Mononuclear cell (primary cell): ENCODE data around the gene SWSAP1. TPM values are rescaled to one million over a fixed set of nuclear protein-coding genes. Genes with fewer than 3 reads are reported as not detected.

Source experiments
- H3K27me3 ChIP-seq: 2 replicates; pipeline ENCODE4 v1.6.0; 2011; ENCODE audit warnings: low read length, control low read depth; ENCODE audit not compliant: insufficient read depth
- H3K4me1 ChIP-seq: 2 replicates; pipeline ENCODE4 v1.5.1; 2011; ENCODE audit warnings: mild to moderate bottlenecking, low read length, control low read depth; ENCODE audit not compliant: insufficient read depth
- H3K4me3 ChIP-seq: 2 replicates; pipeline ENCODE4 v1.5.1; 2011; ENCODE audit warnings: mild to moderate bottlenecking, low read length, moderate library complexity
- H3K9me3 ChIP-seq: 2 replicates; pipeline ENCODE4 v1.5.1; 2011; ENCODE audit warnings: low read depth, mild to moderate bottlenecking, control low read depth, low read length
- total RNA-seq: library from RNA; depleted of rRNA; stranded (reverse); fragments of >200 nt; gene quantifications from one replicate; pipeline ENCODE4 v1.2.3, GENCODE V29; 2012

SWSAP1 gene
- total RNA-seq, 1 donor = 0.94 TPM

- Histone ChIP-seq H3K4me3 (peak overlapping the region; percentile 54), H3K27me3 (peaks cover 3% of the 10 kb centered on the region), H3K9me3 (no peaks in the 10 kb centered on the region), H3K4me1 (peaks cover 75% of the 10 kb centered on the region)
Measured at GRCh38 chr19:11380653-11381537, 6.4 kb downstream of the SWSAP1 start.

- peaks cover 3% of the 10 kb centered on the region for H3K27me3 ChIP-seq
- peak overlapping the region; percentile 32 for H3K4me3 ChIP-seq
- no peaks in the 10 kb centered on the region for H3K9me3 ChIP-seq
- H3K4me1 ChIP-seq = peaks cover 67% of the 10 kb centered on the region
Measured at GRCh38 chr19:11382898-11383705, 8.6 kb downstream of the SWSAP1 start.

GRCh38 chr19:11383706-11384048, 9.2 kb downstream of the SWSAP1 start:
- Histone ChIP-seq H3K4me3 (peak overlapping the region; percentile 18), H3K27me3 (peaks cover 3% of the 10 kb centered on the region), H3K4me1 (peaks cover 66% of the 10 kb centered on the region), H3K9me3 (no peaks in the 10 kb centered on the region)

- Histone ChIP-seq H3K27me3 (peaks cover 3% of the 10 kb centered on the region), H3K4me3 (no peak overlapping the region), H3K9me3 (no peaks in the 10 kb centered on the region), H3K4me1 (peaks cover 61% of the 10 kb centered on the region)
Measured at GRCh38 chr19:11384778-11385129, 10.3 kb downstream of the SWSAP1 start.

- Histone ChIP-seq H3K4me1 (peaks cover 36% of the 10 kb centered on the region), H3K4me3 (no peak overlapping the region)
Measured at GRCh38 chr19:11387162-11388034, 12.9 kb downstream of the SWSAP1 start.

GRCh38 chr19:11390359-11390758, 15.9 kb downstream of the SWSAP1 start:
- no peaks in the 10 kb centered on the region for H3K9me3 ChIP-seq
- peaks cover 14% of the 10 kb centered on the region for H3K4me1 ChIP-seq
- H3K27me3 ChIP-seq = no peaks in the 10 kb centered on the region
- no peak overlapping the region for H3K4me3 ChIP-seq

More at GRCh38 chr19:11387162-11388034, 12.9 kb downstream of the SWSAP1 start:
- Histone ChIP-seq H3K9me3 (no peaks in the 10 kb centered on the region), H3K27me3 (peaks cover 3% of the 10 kb centered on the region)

GRCh38 chr19:11390933-11391680, 16.6 kb downstream of the SWSAP1 start:
- no peak overlapping the region for H3K4me3 ChIP-seq
- H3K4me1 ChIP-seq = peaks cover 14% of the 10 kb centered on the region
- no peaks in the 10 kb centered on the region for H3K27me3 ChIP-seq
- no peaks in the 10 kb centered on the region for H3K9me3 ChIP-seq

GRCh38 chr19:11397089-11397610, 22.7 kb downstream of the SWSAP1 start:
- no peak overlapping the region for H3K4me3 ChIP-seq
- no peaks in the 10 kb centered on the region for H3K27me3 ChIP-seq
- H3K9me3 ChIP-seq = no peaks in the 10 kb centered on the region
- H3K4me1 ChIP-seq = no peaks in the 10 kb centered on the region

GRCh38 chr19:11399667-11400066, 25.2 kb downstream of the SWSAP1 start:
- H3K4me1 ChIP-seq = no peaks in the 10 kb centered on the region
- no peak overlapping the region for H3K4me3 ChIP-seq
- no peaks in the 10 kb centered on the region for H3K27me3 ChIP-seq
- H3K9me3 ChIP-seq = no peaks in the 10 kb centered on the region

GRCh38 chr19:11400798-11401197, 26.3 kb downstream of the SWSAP1 start:
- no peak overlapping the region for H3K4me3 ChIP-seq
- H3K27me3 ChIP-seq = no peaks in the 10 kb centered on the region
- H3K4me1 ChIP-seq = no peaks in the 10 kb centered on the region
- no peaks in the 10 kb centered on the region for H3K9me3 ChIP-seq

GRCh38 chr19:11401808-11402543, 27.5 kb downstream of the SWSAP1 start:
- no peaks in the 10 kb centered on the region for H3K27me3 ChIP-seq
- peaks cover 9% of the 10 kb centered on the region for H3K4me1 ChIP-seq
- H3K9me3 ChIP-seq = no peaks in the 10 kb centered on the region
- H3K4me3 ChIP-seq = no peak overlapping the region

GRCh38 chr19:11404588-11405222, 30.2 kb downstream of the SWSAP1 start:
- peaks cover 13% of the 10 kb centered on the region for H3K4me1 ChIP-seq
- no peak overlapping the region for H3K4me3 ChIP-seq
- H3K27me3 ChIP-seq = no peaks in the 10 kb centered on the region
- H3K9me3 ChIP-seq = no peaks in the 10 kb centered on the region
